ENCODE measurements around the gene RPL9.

Gene RPL9

GRCh38 chr4:39480251-39480650 is 21.5 kb upstream of the RPL9 start:
- H3K27ac ChIP-seq (replicated peaks), result peak overlapping the region; percentile 86
- no peaks in the 10 kb centered on the region for H3K27me3 ChIP-seq (ENCODE audit: insufficient read depth, poor library complexity, severe bottlenecking)
- DNase-seq (ENCODE audit: low read depth in 1 of 2, low spot score in 1 of 2), result no peak
- TF ChIP-seq SPI1 (IDR thresholded peaks at IDR 0.05; ENCODE audit: borderline replicate concordance, low read depth), result no peak
- no peak for TF ChIP-seq CTCF (IDR thresholded peaks at IDR 0.05; ENCODE audit: insufficient read depth, low read length)
- no peak for TF ChIP-seq GABPA (IDR thresholded peaks at IDR 0.05; ENCODE audit: low read depth)
- no peak for TF ChIP-seq POLR2AphosphoS5 (IDR thresholded peaks at IDR 0.05; ENCODE audit: low read depth)
- TF ChIP-seq, protein P1, sequence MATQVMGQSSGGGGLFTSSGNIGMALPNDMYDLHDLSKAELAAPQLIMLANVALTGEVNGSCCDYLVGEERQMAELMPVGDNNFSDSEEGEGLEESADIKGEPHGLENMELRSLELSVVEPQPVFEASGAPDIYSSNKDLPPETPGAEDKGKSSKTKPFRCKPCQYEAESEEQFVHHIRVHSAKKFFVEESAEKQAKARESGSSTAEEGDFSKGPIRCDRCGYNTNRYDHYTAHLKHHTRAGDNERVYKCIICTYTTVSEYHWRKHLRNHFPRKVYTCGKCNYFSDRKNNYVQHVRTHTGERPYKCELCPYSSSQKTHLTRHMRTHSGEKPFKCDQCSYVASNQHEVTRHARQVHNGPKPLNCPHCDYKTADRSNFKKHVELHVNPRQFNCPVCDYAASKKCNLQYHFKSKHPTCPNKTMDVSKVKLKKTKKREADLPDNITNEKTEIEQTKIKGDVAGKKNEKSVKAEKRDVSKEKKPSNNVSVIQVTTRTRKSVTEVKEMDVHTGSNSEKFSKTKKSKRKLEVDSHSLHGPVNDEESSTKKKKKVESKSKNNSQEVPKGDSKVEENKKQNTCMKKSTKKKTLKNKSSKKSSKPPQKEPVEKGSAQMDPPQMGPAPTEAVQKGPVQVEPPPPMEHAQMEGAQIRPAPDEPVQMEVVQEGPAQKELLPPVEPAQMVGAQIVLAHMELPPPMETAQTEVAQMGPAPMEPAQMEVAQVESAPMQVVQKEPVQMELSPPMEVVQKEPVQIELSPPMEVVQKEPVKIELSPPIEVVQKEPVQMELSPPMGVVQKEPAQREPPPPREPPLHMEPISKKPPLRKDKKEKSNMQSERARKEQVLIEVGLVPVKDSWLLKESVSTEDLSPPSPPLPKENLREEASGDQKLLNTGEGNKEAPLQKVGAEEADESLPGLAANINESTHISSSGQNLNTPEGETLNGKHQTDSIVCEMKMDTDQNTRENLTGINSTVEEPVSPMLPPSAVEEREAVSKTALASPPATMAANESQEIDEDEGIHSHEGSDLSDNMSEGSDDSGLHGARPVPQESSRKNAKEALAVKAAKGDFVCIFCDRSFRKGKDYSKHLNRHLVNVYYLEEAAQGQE (IDR thresholded peaks at IDR 0.05; ENCODE audit: insufficient replicate concordance, low read depth), result no peak
- H3K4me3 ChIP-seq (replicated peaks; ENCODE audit: insufficient read depth, low read length), result no peak overlapping the region

GRCh38 chr4:39476187-39476895 is 17.6 kb upstream of the RPL9 start:
- no peak for DNase-seq (ENCODE audit: low read depth in 1 of 2, low spot score in 1 of 2)
- Histone ChIP-seq H3K4me3 (replicated peaks; ENCODE audit: insufficient read depth, low read length) (no peak overlapping the region), H3K27ac (replicated peaks) (no peak overlapping the region), H3K27me3 (ENCODE audit: insufficient read depth, poor library complexity, severe bottlenecking) (no peaks in the 10 kb centered on the region)
- TF ChIP-seq SPI1 (IDR thresholded peaks at IDR 0.05; ENCODE audit: borderline replicate concordance, low read depth), result no peak
- TF ChIP-seq, protein P1 (IDR thresholded peaks at IDR 0.05; ENCODE audit: insufficient replicate concordance, low read depth), result no peak
- TF ChIP-seq POLR2AphosphoS5 (IDR thresholded peaks at IDR 0.05; ENCODE audit: low read depth), result no peak
- no peak for TF ChIP-seq GABPA (IDR thresholded peaks at IDR 0.05; ENCODE audit: low read depth)
- no peak for TF ChIP-seq CTCF (IDR thresholded peaks at IDR 0.05; ENCODE audit: insufficient read depth, low read length)

DNA sequence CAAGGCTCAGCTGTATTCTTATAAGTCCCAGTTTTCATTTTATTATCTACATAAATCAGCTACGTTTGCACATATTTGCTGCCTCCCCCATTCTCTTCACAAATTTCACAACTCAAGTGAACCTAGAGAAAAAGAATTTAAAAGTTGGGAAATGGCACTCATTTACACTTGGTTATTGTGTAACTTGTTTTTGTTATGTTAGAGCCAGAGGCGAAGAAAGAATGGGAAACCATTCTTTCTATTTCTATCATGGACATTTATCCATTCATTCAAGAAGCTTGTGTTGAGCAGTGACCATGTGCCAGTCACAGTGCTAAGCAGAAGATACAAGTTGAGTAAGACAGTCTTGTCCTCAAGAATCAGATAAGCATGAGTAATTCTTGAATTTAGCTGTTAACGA is 13.7 kb upstream of the RPL9 start:
- Histone ChIP-seq H3K4me3 (replicated peaks; ENCODE audit: insufficient read depth, low read length) (no peak overlapping the region), H3K27me3 (ENCODE audit: insufficient read depth, poor library complexity, severe bottlenecking) (no peaks in the 10 kb centered on the region), H3K27ac (replicated peaks) (no peak overlapping the region)
- DNase-seq (ENCODE audit: low read depth in 1 of 2, low spot score in 1 of 2), result no peak
- TF ChIP-seq POLR2AphosphoS5 (IDR thresholded peaks at IDR 0.05; ENCODE audit: low read depth) (no peak), GABPA (IDR thresholded peaks at IDR 0.05; ENCODE audit: low read depth) (no peak), CTCF (IDR thresholded peaks at IDR 0.05; ENCODE audit: insufficient read depth, low read length) (no peak), SPI1 (IDR thresholded peaks at IDR 0.05; ENCODE audit: borderline replicate concordance, low read depth) (no peak)
- TF ChIP-seq, protein P1 (IDR thresholded peaks at IDR 0.05; ENCODE audit: insufficient replicate concordance, low read depth), result no peak
